HL-60 (cell line): ENCODE results near the gene ZIK1.

Source experiments
- DNase-seq, 2 experiments: peaks; one replicate each; pipeline ENCODE4 v3.0.0-alpha.2; 2010 to 2020; ENCODE audit warnings: low read depth in 1 of 2, low spot score in 1 of 2
- H3K27ac ChIP-seq: fragments of 250-450 bp; sonication (Bioruptor Pico); replicated peaks from 2 replicates; pipeline ENCODE4 v1.5.1; 2020; ENCODE audit warnings: mild to moderate bottlenecking, moderate library complexity
- H3K27me3 ChIP-seq: fragments of 250-450 bp; sonication (Bioruptor Pico); 2 replicates; pipeline ENCODE4 v1.5.1; 2021; ENCODE audit warnings: mild to moderate bottlenecking, moderate library complexity; ENCODE audit not compliant: insufficient read depth, poor library complexity, severe bottlenecking
- H3K4me3 ChIP-seq: replicated peaks from 2 replicates; pipeline ENCODE4 v1.5.1; 2011; ENCODE audit warnings: mild to moderate bottlenecking, control low read depth, low read length; ENCODE audit not compliant: insufficient read depth
- GABPA ChIP-seq: IDR thresholded peaks from 2 replicates; pipeline ENCODE4 v1.6.1; 2012; ENCODE audit warnings: low read depth
- POLR2AphosphoS5 ChIP-seq: IDR thresholded peaks from 2 replicates; pipeline ENCODE4 v1.6.1; 2012; ENCODE audit warnings: low read depth
- SPI1 ChIP-seq: IDR thresholded peaks from 2 replicates; pipeline ENCODE4 v1.6.1; 2012; ENCODE audit warnings: low read depth, mild to moderate bottlenecking, borderline replicate concordance
- TF ChIP-seq, protein P1 (sequence below): IDR thresholded peaks from 2 replicates; pipeline ENCODE4 v1.6.1; 2012; ENCODE audit warnings: low read depth; ENCODE audit not compliant: insufficient replicate concordance
- TF ChIP-seq, protein P2 (sequence below): IDR thresholded peaks from one replicate; pipeline ENCODE4 v1.5.1; 2011; ENCODE audit warnings: low read length, control low read depth, inconsistent platforms; ENCODE audit not compliant: insufficient read depth

The ZIK1 gene

DNA sequence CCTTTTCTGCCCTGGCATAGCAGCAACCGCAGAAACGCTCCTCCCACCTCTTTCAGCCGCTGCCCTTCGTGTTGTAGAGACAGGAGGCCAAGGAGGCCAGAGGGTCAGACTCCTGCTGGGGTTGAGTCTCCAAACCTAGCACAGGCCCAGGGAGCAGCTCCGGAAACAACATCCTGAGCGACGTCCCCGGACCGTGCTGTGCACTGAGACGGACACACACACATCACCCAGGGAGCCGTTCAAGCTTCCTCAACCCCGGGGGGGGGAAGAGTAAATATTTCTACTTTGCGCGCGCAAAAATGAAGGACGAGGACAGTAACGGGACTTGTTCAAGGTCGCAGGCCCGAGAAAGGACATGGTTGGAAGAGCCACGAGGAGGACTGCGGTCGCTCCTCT is 24.9 kb upstream of the ZIK1 start:
- peak overlapping the region; percentile 99 for H3K4me3 ChIP-seq
- peak in 1 of 2 experiments; percentile 48 for DNase-seq

DNA sequence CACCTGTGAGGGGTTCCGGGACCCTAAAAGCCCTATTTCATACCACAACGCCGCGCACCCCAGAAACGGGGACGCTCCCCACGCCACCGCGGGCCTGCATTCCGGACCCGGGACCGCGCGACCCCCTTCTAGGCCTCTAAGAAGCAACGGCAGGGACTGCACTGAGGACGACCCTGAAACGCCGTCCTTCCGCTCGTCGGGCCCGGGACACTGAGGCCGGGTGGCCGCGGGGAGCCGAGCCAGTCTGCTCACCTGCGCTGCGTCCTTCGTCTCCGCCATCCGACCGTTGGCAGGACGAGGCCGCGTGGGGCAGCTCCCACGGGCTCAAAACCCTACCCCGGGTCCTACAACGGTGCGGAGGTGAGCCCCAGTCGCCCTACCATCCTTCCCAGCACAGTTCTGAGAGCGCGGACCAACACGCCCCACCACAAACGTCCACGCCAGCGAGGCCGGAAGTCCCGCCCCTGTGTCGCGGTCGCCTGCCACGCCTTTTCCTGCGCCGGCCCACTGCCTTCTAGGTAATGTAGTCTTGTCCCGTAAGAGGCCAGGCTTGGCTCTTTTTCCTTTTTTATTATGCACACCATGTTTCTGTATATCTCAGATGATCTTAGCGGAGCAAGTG is 24.4 kb upstream of the ZIK1 start, which contains the start of gene ZNF550:
TSS of gene ZNF550 (minus strand) at position 460 of the 622 bp plus-strand sequence. CDS start at position 279, 181 bp downstream.
- Histone ChIP-seq H3K4me3 (peak within 1 kb of the TSS; percentile 99), H3K27me3 (no peaks in the 10 kb centered on the region), H3K27ac (peak within 1 kb of the TSS; percentile 86)
- TF ChIP-seq SPI1: no peak
- peak; percentile 97 for TF ChIP-seq GABPA
- TF ChIP-seq, protein P1, sequence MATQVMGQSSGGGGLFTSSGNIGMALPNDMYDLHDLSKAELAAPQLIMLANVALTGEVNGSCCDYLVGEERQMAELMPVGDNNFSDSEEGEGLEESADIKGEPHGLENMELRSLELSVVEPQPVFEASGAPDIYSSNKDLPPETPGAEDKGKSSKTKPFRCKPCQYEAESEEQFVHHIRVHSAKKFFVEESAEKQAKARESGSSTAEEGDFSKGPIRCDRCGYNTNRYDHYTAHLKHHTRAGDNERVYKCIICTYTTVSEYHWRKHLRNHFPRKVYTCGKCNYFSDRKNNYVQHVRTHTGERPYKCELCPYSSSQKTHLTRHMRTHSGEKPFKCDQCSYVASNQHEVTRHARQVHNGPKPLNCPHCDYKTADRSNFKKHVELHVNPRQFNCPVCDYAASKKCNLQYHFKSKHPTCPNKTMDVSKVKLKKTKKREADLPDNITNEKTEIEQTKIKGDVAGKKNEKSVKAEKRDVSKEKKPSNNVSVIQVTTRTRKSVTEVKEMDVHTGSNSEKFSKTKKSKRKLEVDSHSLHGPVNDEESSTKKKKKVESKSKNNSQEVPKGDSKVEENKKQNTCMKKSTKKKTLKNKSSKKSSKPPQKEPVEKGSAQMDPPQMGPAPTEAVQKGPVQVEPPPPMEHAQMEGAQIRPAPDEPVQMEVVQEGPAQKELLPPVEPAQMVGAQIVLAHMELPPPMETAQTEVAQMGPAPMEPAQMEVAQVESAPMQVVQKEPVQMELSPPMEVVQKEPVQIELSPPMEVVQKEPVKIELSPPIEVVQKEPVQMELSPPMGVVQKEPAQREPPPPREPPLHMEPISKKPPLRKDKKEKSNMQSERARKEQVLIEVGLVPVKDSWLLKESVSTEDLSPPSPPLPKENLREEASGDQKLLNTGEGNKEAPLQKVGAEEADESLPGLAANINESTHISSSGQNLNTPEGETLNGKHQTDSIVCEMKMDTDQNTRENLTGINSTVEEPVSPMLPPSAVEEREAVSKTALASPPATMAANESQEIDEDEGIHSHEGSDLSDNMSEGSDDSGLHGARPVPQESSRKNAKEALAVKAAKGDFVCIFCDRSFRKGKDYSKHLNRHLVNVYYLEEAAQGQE: peak; percentile 38
- TF ChIP-seq, protein P2, sequence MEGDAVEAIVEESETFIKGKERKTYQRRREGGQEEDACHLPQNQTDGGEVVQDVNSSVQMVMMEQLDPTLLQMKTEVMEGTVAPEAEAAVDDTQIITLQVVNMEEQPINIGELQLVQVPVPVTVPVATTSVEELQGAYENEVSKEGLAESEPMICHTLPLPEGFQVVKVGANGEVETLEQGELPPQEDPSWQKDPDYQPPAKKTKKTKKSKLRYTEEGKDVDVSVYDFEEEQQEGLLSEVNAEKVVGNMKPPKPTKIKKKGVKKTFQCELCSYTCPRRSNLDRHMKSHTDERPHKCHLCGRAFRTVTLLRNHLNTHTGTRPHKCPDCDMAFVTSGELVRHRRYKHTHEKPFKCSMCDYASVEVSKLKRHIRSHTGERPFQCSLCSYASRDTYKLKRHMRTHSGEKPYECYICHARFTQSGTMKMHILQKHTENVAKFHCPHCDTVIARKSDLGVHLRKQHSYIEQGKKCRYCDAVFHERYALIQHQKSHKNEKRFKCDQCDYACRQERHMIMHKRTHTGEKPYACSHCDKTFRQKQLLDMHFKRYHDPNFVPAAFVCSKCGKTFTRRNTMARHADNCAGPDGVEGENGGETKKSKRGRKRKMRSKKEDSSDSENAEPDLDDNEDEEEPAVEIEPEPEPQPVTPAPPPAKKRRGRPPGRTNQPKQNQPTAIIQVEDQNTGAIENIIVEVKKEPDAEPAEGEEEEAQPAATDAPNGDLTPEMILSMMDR: no peak
- TF ChIP-seq POLR2AphosphoS5: peak; percentile 76; the same call in 1 of the 2 replicates
- peak; percentile 85 to 92 for DNase-seq

More for the DNA sequence above, 24.9 kb upstream of the ZIK1 start:
- Histone ChIP-seq H3K27ac (peak overlapping the region; percentile 86), H3K27me3 (no peaks in the 10 kb centered on the region)
- TF ChIP-seq POLR2AphosphoS5 (no peak), GABPA (no peak), SPI1 (no peak)
- TF ChIP-seq, protein P2: no peak
- TF ChIP-seq, protein P1: no peak

DNA sequence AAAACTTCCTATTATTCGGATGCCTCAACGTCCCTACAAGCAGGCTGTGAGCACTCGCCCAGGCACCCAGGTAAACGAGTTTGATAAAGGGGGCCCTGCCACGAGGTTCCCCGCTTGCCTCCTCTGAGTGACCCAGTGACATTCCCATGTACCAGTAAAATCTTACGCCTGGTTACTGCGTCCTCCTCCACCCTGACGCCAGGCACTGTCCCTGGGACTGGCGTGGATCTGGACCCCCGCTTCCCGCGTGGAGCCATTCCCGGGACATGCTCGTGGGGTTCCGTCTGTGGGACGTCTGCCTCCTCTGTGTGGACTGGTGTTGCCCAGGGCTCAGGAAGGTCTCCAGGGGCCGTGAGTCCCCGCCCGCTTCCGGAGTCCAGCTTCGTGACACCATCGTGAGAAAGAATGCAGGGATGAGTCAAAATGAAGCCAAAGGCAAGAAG is 23.9 kb upstream of the ZIK1 start:
- Histone ChIP-seq H3K4me3 (peak overlapping the region; percentile 99), H3K27ac (peak overlapping the region; percentile 86), H3K27me3 (no peaks in the 10 kb centered on the region)
- DNase-seq: no peak
- TF ChIP-seq SPI1: no peak
- TF ChIP-seq, protein P1: no peak
- TF ChIP-seq, protein P2: no peak
- TF ChIP-seq POLR2AphosphoS5: no peak
